Measurements from ENCODE around the gene WDR36. TPM values are rescaled to one million over a fixed set of nuclear protein-coding genes. Genes with fewer than 3 reads are reported as not detected.
"Not testable (repeated sequence)": the region's sequence is repeated elsewhere in the genome, so short reads cannot be mapped to it uniquely, and the experiment has no call there.

Gene WDR36
- total RNA-seq, 1 experiment from 2014 or later = 29.8 TPM

GRCh38 chr5:111134864-111135263 lies 42.7 kb downstream of the WDR36 start:
- DNase-seq (ENCODE audit: low spot score) = no peak

GRCh38 chr5:111135363-111135762 lies 43.2 kb downstream of the WDR36 start:
- no peak for DNase-seq (ENCODE audit: low spot score)

GRCh38 chr5:111135946-111136345 lies 43.8 kb downstream of the WDR36 start:
- DNase-seq (ENCODE audit: low spot score) = peak; percentile 79

GRCh38 chr5:111138096-111138495 lies 45.9 kb downstream of the WDR36 start:
- no peak for DNase-seq (ENCODE audit: low spot score)

- not testable (repeated sequence) for DNase-seq (ENCODE audit: low spot score)
Observed at GRCh38 chr5:111141471-111141870, 49.3 kb downstream of the WDR36 start.

GRCh38 chr5:111142932-111143331 lies 50.8 kb downstream of the WDR36 start:
- no peak for DNase-seq (ENCODE audit: low spot score)

GRCh38 chr5:111143910-111144309 lies 51.8 kb downstream of the WDR36 start:
- DNase-seq (ENCODE audit: low spot score) = peak; percentile 68

- DNase-seq (ENCODE audit: low spot score) = no peak
Observed at GRCh38 chr5:111144352-111144930, 52.3 kb downstream of the WDR36 start.

GRCh38 chr5:111146053-111146452 lies 53.9 kb downstream of the WDR36 start:
- no peak for DNase-seq (ENCODE audit: low spot score)

- DNase-seq (ENCODE audit: low spot score) = no peak
Observed at GRCh38 chr5:111147502-111147901, 55.4 kb downstream of the WDR36 start.

- DNase-seq (ENCODE audit: low spot score) = no peak
Observed at GRCh38 chr5:111151998-111152397, 59.9 kb downstream of the WDR36 start.

- no peak for DNase-seq (ENCODE audit: low spot score)
Observed at GRCh38 chr5:111153483-111153882, 61.3 kb downstream of the WDR36 start.

- DNase-seq (ENCODE audit: low spot score) = no peak
Observed at GRCh38 chr5:111153945-111154344, 61.8 kb downstream of the WDR36 start.

- peak; percentile 74 for DNase-seq (ENCODE audit: low spot score)
Observed at GRCh38 chr5:111158105-111158744, 66.1 kb downstream of the WDR36 start.

GRCh38 chr5:111159845-111160244 lies 67.7 kb downstream of the WDR36 start:
- DNase-seq (ENCODE audit: low spot score) = no peak

GRCh38 chr5:111163000-111163399 lies 70.9 kb downstream of the WDR36 start:
- no peak for DNase-seq (ENCODE audit: low spot score)

GRCh38 chr5:111165058-111165457 lies 72.9 kb downstream of the WDR36 start:
- DNase-seq (ENCODE audit: low spot score) = no peak

GRCh38 chr5:111167551-111167950 lies 75.4 kb downstream of the WDR36 start:
- DNase-seq (ENCODE audit: low spot score) = no peak

- no peak for DNase-seq (ENCODE audit: low spot score)
Observed at GRCh38 chr5:111168608-111169007, 76.5 kb downstream of the WDR36 start.

- no peak for DNase-seq (ENCODE audit: low spot score)
Observed at GRCh38 chr5:111169269-111169668, 77.1 kb downstream of the WDR36 start.

GRCh38 chr5:111170279-111170678 lies 78.1 kb downstream of the WDR36 start:
- no peak for DNase-seq (ENCODE audit: low spot score)

- DNase-seq (ENCODE audit: low spot score) = no peak
Observed at GRCh38 chr5:111172504-111172903, 80.4 kb downstream of the WDR36 start.

GRCh38 chr5:111173476-111173875 lies 81.3 kb downstream of the WDR36 start:
- DNase-seq (ENCODE audit: low spot score) = no peak
